Neutrophil (primary cell): Measurements from ENCODE around the gene GNG2.
A peak's percentile ranks its signal among the peaks of the same experiment; 100 is the strongest.

ENCODE experiments used
- H3K27ac ChIP-seq: fragments of 200-600 bp; sonication (generic); 2 replicates; pipeline ENCODE4 v1.5.1; 2016; ENCODE audit warnings: mild to moderate bottlenecking, moderate library complexity
- H3K27me3 ChIP-seq: fragments of 200-600 bp; sonication (generic); 2 replicates; pipeline ENCODE4 v1.6.0; 2016; ENCODE audit warnings: mild to moderate bottlenecking
- H3K36me3 ChIP-seq: fragments of 200-600 bp; sonication (generic); 2 replicates; pipeline ENCODE4 v1.5.1; 2017
- H3K4me1 ChIP-seq, 2 experiments: fragments of 200-600 bp in 1 of 2; sonication (generic) in 1 of 2; 1 replicate in 1 of 2; 2 replicates in 1 of 2; pipeline versions ENCODE4 v1.5.1 to v1.6.1; 2013 to 2016; ENCODE audit warnings: low read depth in 1 of 2, low read length in 1 of 2, mild to moderate bottlenecking in 1 of 2, moderate library complexity in 1 of 2; ENCODE audit not compliant: control insufficient read depth in 1 of 2, insufficient read depth in 1 of 2
- H3K4me3 ChIP-seq, 2 experiments: fragments of 200-600 bp in 1 of 2; sonication (generic) in 1 of 2; 1 replicate in 1 of 2; 2 replicates in 1 of 2; pipeline ENCODE4 v1.5.1; 2013 to 2016; ENCODE audit warnings: low read depth in 1 of 2, low read length in 1 of 2, mild to moderate bottlenecking in 1 of 2, moderate library complexity in 1 of 2
- H3K9me3 ChIP-seq: fragments of 200-600 bp; sonication (generic); 2 replicates; pipeline ENCODE4 v1.5.1; 2016
- TF ChIP-seq, protein P1 (sequence below): fragments of 200-600 bp; sonication (generic); IDR thresholded peaks from 2 replicates; pipeline ENCODE4 v1.5.1; 2016; ENCODE audit warnings: antibody characterized with exemption

GNG2 gene

DNA sequence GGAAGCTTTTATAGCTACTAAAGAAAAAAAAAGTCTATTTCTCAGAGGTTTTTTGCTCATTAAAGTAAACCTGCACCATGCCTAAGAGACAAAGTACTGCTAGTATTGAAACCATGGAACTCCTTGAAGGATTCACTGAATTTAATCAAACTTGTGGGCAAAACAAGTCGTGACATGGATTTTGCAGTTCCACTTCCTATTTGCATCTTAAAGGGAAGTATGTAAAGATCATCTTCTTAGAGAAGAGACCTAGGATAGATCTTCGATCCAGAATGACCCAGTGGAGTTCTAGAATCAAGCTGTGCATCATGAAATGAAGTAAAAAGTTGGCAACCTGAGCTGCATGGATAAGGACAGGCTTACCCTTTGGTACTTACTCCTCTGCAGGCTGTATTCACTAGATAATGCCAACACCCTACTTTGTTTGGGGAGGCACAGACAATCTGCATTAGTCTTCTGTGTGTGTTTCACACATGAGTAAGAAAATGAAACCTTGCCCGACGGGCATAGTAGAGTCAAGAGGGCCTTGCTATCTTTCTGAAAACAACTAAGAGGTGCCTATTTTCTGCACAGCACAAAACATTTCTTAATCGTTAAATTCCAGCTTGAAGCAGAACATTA, 1.9 kb downstream of the GNG2 start:
- TF ChIP-seq, protein P1, sequence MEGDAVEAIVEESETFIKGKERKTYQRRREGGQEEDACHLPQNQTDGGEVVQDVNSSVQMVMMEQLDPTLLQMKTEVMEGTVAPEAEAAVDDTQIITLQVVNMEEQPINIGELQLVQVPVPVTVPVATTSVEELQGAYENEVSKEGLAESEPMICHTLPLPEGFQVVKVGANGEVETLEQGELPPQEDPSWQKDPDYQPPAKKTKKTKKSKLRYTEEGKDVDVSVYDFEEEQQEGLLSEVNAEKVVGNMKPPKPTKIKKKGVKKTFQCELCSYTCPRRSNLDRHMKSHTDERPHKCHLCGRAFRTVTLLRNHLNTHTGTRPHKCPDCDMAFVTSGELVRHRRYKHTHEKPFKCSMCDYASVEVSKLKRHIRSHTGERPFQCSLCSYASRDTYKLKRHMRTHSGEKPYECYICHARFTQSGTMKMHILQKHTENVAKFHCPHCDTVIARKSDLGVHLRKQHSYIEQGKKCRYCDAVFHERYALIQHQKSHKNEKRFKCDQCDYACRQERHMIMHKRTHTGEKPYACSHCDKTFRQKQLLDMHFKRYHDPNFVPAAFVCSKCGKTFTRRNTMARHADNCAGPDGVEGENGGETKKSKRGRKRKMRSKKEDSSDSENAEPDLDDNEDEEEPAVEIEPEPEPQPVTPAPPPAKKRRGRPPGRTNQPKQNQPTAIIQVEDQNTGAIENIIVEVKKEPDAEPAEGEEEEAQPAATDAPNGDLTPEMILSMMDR = no peak
- Histone ChIP-seq H3K27me3 (no peaks in the 10 kb centered on the region), H3K9me3 (no peaks in the 10 kb centered on the region), H3K36me3 (no peaks in the 10 kb centered on the region), H3K4me3 (peak overlapping the region; percentile 75 to 83), H3K27ac (peak overlapping the region; percentile 93), H3K4me1 (peaks cover 82% of the 10 kb centered on the region in 2 experiments)

DNA sequence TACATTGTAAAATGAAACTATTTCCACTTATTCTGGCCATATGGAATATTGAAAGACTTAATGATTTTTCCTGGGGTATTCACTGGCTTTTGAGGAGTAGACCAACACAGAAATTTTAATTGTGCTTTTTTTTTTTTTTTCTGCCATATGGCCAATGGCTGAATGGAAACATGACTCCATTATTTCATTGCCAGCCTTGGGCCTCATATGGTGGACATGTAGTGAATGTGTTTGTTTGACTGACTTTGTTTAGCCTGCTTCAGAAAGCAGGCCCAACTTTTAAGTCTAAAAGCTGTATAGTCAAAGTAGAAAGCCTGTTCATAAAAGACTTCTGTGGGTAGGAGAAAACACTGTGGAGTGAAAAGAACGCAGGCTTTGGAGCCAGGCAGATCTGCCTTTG, 2.4 kb downstream of the GNG2 start:
- H3K36me3 ChIP-seq = no peaks in the 10 kb centered on the region

DNA sequence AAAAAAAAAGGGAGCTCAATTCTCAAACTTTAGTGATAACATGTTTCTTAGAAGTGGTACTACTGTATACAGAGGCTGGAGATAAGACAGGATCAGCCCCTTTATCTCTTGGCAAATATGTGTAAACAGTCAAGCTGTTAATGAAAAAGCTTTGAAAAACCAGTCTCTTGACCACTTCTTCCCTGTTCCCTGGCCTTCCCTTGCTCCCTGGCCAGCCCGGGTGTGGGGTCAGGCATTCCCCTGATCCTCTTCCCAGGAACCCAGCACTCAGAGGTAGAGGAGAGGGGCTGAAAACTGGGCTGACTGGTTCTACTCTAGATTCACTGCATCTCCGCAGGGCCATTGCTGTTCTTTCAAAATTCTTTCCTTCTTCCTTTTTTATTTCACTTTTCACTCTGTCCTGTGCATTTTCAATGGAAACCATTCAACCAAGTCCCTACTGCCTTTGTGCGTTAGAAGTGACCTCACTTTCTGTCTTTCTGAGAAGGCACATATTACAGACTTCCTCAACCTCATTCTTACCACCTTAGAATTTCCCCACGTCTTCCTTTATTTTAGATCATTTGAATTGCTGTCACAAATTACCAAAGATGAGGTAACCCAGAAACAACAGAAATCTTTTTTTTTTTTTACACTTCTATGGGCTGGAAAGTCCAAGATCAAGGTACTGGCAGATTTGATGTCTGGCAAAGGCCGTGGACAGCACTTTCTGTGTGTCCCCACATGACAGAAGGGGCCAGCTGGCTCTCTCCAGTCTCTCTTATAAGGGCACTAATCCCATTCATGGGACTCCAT, 5.7 kb downstream of the GNG2 start:
- TF ChIP-seq, protein P1 = no peak
- H3K27me3 ChIP-seq = no peaks in the 10 kb centered on the region
- peak overlapping the region; percentile 93 for H3K27ac ChIP-seq
- H3K36me3 ChIP-seq = peaks cover 6% of the 10 kb centered on the region
- H3K4me1 ChIP-seq = peaks cover 91 to 99% of the 10 kb centered on the region in 2 experiments
- peak overlapping the region; percentile 0 to 26 for H3K4me3 ChIP-seq
- no peaks in the 10 kb centered on the region for H3K9me3 ChIP-seq

More for the DNA sequence above, 2.4 kb downstream of the GNG2 start:
- no peaks in the 10 kb centered on the region for H3K27me3 ChIP-seq
- peaks cover 82% of the 10 kb centered on the region in 2 experiments for H3K4me1 ChIP-seq
- H3K4me3 ChIP-seq = peak overlapping the region; percentile 75 to 83
- peak overlapping the region; percentile 93 for H3K27ac ChIP-seq
- no peaks in the 10 kb centered on the region for H3K9me3 ChIP-seq
- TF ChIP-seq, protein P1 = no peak

DNA sequence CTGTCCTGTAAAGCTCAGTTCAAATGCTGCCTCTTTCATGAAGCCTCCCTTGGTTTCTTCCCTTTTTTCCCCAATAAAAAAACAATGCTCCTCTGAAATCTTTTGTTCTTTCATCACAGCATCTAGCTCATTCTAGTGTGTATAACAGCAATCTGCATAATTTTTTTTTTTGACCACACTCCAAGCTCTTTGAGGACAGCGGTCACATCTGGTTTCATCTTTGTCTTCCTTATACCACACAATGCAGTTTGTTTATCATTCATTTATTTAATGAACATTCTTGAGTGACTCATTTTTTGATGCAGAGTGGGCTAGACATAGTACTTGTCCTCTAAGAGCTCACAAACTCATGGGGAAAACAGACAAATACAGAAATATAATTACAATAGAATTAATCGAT, 7.3 kb downstream of the GNG2 start:
- TF ChIP-seq, protein P1 = no peak
- Histone ChIP-seq H3K4me1 (peaks cover 99 to 100% of the 10 kb centered on the region in 2 experiments), H3K27me3 (no peaks in the 10 kb centered on the region), H3K9me3 (no peaks in the 10 kb centered on the region), H3K27ac (peak overlapping the region; percentile 93), H3K36me3 (peaks cover 6% of the 10 kb centered on the region), H3K4me3 (no peak overlapping the region)

DNA sequence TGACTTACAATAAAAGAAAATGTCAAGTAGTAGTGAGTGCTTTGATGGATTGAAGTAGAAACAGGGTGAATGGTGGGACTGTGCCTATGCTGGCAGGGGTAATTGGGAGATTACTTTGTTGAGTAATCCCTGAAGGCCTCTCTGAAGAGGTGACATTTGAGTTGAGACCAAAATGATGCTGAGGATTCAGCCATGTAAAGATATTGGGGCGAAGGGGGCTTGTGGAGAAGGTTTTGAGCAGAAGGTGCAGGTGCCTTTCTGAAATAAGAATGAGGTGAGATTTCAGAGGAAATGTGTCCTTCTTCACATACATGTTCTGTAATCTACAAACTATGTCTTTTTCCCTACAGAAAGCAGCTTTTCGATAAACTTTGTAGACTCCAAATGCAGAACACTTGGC, 8.0 kb downstream of the GNG2 start:
- TF ChIP-seq, protein P1 = no peak
- H3K4me1 ChIP-seq = peaks cover 99 to 100% of the 10 kb centered on the region in 2 experiments

More for the DNA sequence above, 8.0 kb downstream of the GNG2 start:
- H3K36me3 ChIP-seq = peaks cover 6% of the 10 kb centered on the region
- no peaks in the 10 kb centered on the region for H3K27me3 ChIP-seq
- H3K27ac ChIP-seq = peak overlapping the region; percentile 93
- H3K4me3 ChIP-seq = no peak overlapping the region
- no peaks in the 10 kb centered on the region for H3K9me3 ChIP-seq
